ENCODE measurements around the gene RAD51B. TPM values are rescaled to one million over a fixed set of nuclear protein-coding genes. Genes with fewer than 3 reads are reported as not detected.

The RAD51B gene
- total RNA-seq, 1 experiment from 2014 or later, result 10.8 TPM

DNA sequence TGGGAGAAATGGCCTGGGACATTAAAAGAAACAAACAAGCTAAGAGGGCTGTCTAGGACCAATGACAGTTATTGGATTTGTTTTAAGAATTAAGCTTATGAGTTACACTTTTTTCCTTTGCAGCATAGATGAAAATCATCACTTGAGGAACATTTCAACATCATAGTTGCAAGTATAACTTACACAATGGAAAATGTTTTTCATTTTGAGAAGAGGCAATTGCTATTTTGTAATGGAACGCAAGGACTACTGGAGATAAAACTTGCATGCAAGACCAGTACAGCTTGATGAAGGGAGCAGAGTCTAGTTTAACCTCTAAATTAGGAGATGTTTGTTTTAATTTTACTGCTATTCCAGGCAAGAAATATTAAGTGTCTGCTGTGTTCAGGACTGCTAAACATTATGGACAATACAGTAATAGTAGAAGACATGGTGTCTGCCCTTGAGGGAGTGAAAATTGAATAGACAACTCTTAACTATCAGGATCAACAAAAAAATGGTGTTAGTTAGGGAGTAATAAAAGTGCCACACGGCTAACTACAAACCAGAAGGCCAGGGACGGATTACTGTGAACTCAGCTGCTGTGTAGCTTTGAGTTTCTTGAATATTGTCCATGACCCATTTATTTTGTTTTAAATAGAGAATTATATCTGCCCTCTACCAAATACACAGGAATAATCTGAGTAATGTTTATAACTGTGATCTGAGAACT lies 374.5 kb downstream of the RAD51B start:
- Histone ChIP-seq H3K79me2 (ENCODE audit: low read length) (no peaks in the 10 kb centered on the region), H3K4me2 (ENCODE audit: low read length) (no peak overlapping the region), H3K9me3 (ENCODE audit: low read length) (no peaks in the 10 kb centered on the region), H3K4me3 (ENCODE audit: low read length) (no peak overlapping the region), H3K4me1 (ENCODE audit: insufficient read depth, low read length) (peaks cover 17% of the 10 kb centered on the region), H3K9me2 (replicated peaks; ENCODE audit: low read length) (no peaks in the 10 kb centered on the region), H4K20me1 (ENCODE audit: low read length) (no peaks in the 10 kb centered on the region), H2AFZ (ENCODE audit: low read length) (no peak overlapping the region), H3K36me3 (ENCODE audit: low read depth, low read length) (no peaks in the 10 kb centered on the region), H3K27me3 (ENCODE audit: low read length) (no peaks in the 10 kb centered on the region), H3K27ac (ENCODE audit: low read length) (no peak overlapping the region), H3F3A (ENCODE audit: low read length, unreplicated experiment) (no peaks in the 10 kb centered on the region), H3K9ac (ENCODE audit: low read length) (no peak overlapping the region)
- ATAC-seq (no peak), DNase-seq (no peak)
- CTCF ChIA-PET, result no interaction called here
- POLR2A ChIA-PET (ENCODE audit: unreplicated experiment), result no interaction called here
- intact Hi-C loops (cut with micrococcal nuclease), result no loop called here
- no TSS peak for BruUV-seq (replicated peaks)
- TF ChIP-seq EZH2 (IDR thresholded peaks at IDR 0.05; ENCODE audit: low read length, unreplicated experiment) (no peak), EZH2phosphoT487 (IDR thresholded peaks at IDR 0.05; ENCODE audit: borderline replicate concordance, low read length) (no peak), CTCF (conservative IDR thresholded peaks at IDR 0.05; ENCODE audit: low read depth, low read length) (no peak)

GRCh38 chr14:68195126-68195525 lies 375.5 kb downstream of the RAD51B start:
- peaks cover 17% of the 10 kb centered on the region for H3K4me1 ChIP-seq (ENCODE audit: insufficient read depth, low read length)
- CTCF ChIA-PET, result no interaction called here
- no peaks in the 10 kb centered on the region for H3K36me3 ChIP-seq (ENCODE audit: low read depth, low read length)
- no peak overlapping the region for H3K4me2 ChIP-seq (ENCODE audit: low read length)
- H3K4me3 ChIP-seq (ENCODE audit: low read length), result no peak overlapping the region
- intact Hi-C loops (cut with micrococcal nuclease), result no loop called here
- no peaks in the 10 kb centered on the region for H3K9me3 ChIP-seq (ENCODE audit: low read length)
- H3K9ac ChIP-seq (ENCODE audit: low read length), result no peak overlapping the region
- no peaks in the 10 kb centered on the region for H3F3A ChIP-seq (ENCODE audit: low read length, unreplicated experiment)
- no peaks in the 10 kb centered on the region for H3K79me2 ChIP-seq (ENCODE audit: low read length)
- POLR2A ChIA-PET (ENCODE audit: unreplicated experiment), result interaction anchor here (0.6 kb wide), 1 partner anchor 609 kb away, joined by 5 read pairs; no protein-coding TSS in a partner anchor
- no peak overlapping the region for H3K27ac ChIP-seq (ENCODE audit: low read length)
- no peaks in the 10 kb centered on the region for H3K27me3 ChIP-seq (ENCODE audit: low read length)
- no TSS peak for BruUV-seq (replicated peaks)
- H3K9me2 ChIP-seq (replicated peaks; ENCODE audit: low read length), result no peaks in the 10 kb centered on the region
- TF ChIP-seq EZH2phosphoT487 (IDR thresholded peaks at IDR 0.05; ENCODE audit: borderline replicate concordance, low read length) (no peak), EZH2 (IDR thresholded peaks at IDR 0.05; ENCODE audit: low read length, unreplicated experiment) (no peak), CTCF (conservative IDR thresholded peaks at IDR 0.05; ENCODE audit: low read depth, low read length) (no peak)
- DNase-seq (peak; percentile 38), ATAC-seq (no peak)
- no peaks in the 10 kb centered on the region for H4K20me1 ChIP-seq (ENCODE audit: low read length)
- no peak overlapping the region for H2AFZ ChIP-seq (ENCODE audit: low read length)

DNA sequence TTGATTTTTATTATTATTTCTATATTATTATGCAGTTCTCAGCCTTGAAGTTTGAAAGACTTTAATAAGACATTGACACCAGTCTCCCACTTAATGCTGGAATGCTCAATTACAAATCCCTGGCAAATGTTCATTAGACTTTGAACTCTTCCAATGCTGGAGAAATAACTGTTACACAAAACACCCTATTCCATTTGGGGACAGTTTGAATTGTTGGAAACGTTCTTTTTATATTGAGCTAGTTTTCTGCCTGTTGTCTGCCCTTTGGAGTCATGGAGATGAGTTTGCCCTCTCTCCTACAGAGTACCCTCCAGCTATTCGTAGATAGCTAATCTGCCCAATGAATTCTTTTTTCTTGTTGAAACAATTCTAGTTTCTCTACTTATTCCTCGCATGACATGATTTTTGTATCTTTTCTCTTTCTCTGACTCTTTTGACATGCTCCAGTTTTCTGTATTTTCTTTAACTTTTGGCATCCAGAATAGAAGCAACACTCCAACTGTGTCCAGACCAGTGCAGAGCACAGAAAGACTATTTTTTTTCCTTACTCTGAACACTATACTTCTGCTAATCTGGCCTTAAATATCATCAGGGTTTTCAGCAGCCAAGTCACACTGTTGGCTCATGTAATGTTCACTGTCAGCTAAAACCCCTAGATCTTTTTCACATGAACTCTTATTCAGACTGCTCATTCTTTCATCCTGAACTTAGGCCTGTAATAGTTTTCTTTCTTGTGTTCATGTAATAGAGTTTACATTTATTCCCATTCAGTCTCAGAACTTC lies 379.3 kb downstream of the RAD51B start:
- ChIA-PET CTCF (no interaction called here), POLR2A (ENCODE audit: unreplicated experiment) (no interaction called here)
- Histone ChIP-seq H3K9me3 (ENCODE audit: low read length) (no peaks in the 10 kb centered on the region), H3K4me3 (ENCODE audit: low read length) (no peak overlapping the region), H3F3A (ENCODE audit: low read length, unreplicated experiment) (no peaks in the 10 kb centered on the region), H3K4me2 (ENCODE audit: low read length) (no peak overlapping the region), H3K27ac (ENCODE audit: low read length) (no peak overlapping the region), H4K20me1 (ENCODE audit: low read length) (no peaks in the 10 kb centered on the region), H3K9ac (ENCODE audit: low read length) (no peak overlapping the region), H3K9me2 (replicated peaks; ENCODE audit: low read length) (no peaks in the 10 kb centered on the region), H2AFZ (ENCODE audit: low read length) (no peak overlapping the region), H3K79me2 (ENCODE audit: low read length) (no peaks in the 10 kb centered on the region), H3K36me3 (ENCODE audit: low read depth, low read length) (no peaks in the 10 kb centered on the region), H3K27me3 (ENCODE audit: low read length) (no peaks in the 10 kb centered on the region), H3K4me1 (ENCODE audit: insufficient read depth, low read length) (no peaks in the 10 kb centered on the region)
- no TSS peak for BruUV-seq (replicated peaks)
- intact Hi-C loops (cut with micrococcal nuclease), result no loop called here
- no peak for ATAC-seq
- no peak for TF ChIP-seq CTCF (conservative IDR thresholded peaks at IDR 0.05; ENCODE audit: low read depth, low read length)
- no peak for TF ChIP-seq EZH2phosphoT487 (IDR thresholded peaks at IDR 0.05; ENCODE audit: borderline replicate concordance, low read length)
- no peak for TF ChIP-seq EZH2 (IDR thresholded peaks at IDR 0.05; ENCODE audit: low read length, unreplicated experiment)
- no peak for DNase-seq

Measured in PC-3 (cell line).